LNCaP clone FGC (cell line): ENCODE results near the gene KAZALD1.
A peak's percentile ranks its signal among the peaks of the same experiment; 100 is the strongest.

Experiments used
- DNase-seq: peaks from one replicate; pipeline ENCODE4 v3.0.0-alpha.2; 2011; ENCODE audit warnings: low read depth
- H3K4me3 ChIP-seq: 2 replicates; pipeline ENCODE4 v1.5.1; 2011; ENCODE audit warnings: mild to moderate bottlenecking, low read depth, low read length, control low read depth
- TF ChIP-seq, protein P1 (sequence below): IDR thresholded peaks from 2 replicates; pipeline ENCODE4 v1.5.1; 2012; ENCODE audit warnings: mild to moderate bottlenecking; ENCODE audit not compliant: control insufficient read depth, insufficient read depth; ENCODE audit errors: extremely low read depth

Gene KAZALD1

GRCh38 chr10:101035916-101036702, 25.7 kb upstream of the KAZALD1 start:
- H3K4me3 ChIP-seq = no peak overlapping the region
- TF ChIP-seq, protein P1, sequence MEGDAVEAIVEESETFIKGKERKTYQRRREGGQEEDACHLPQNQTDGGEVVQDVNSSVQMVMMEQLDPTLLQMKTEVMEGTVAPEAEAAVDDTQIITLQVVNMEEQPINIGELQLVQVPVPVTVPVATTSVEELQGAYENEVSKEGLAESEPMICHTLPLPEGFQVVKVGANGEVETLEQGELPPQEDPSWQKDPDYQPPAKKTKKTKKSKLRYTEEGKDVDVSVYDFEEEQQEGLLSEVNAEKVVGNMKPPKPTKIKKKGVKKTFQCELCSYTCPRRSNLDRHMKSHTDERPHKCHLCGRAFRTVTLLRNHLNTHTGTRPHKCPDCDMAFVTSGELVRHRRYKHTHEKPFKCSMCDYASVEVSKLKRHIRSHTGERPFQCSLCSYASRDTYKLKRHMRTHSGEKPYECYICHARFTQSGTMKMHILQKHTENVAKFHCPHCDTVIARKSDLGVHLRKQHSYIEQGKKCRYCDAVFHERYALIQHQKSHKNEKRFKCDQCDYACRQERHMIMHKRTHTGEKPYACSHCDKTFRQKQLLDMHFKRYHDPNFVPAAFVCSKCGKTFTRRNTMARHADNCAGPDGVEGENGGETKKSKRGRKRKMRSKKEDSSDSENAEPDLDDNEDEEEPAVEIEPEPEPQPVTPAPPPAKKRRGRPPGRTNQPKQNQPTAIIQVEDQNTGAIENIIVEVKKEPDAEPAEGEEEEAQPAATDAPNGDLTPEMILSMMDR = no peak
- DNase-seq = no peak

- TF ChIP-seq, protein P1 = no peak
- no peak overlapping the region for H3K4me3 ChIP-seq
- DNase-seq = no peak
Measured at GRCh38 chr10:101036726-101037125, 25.1 kb upstream of the KAZALD1 start.

DNA sequence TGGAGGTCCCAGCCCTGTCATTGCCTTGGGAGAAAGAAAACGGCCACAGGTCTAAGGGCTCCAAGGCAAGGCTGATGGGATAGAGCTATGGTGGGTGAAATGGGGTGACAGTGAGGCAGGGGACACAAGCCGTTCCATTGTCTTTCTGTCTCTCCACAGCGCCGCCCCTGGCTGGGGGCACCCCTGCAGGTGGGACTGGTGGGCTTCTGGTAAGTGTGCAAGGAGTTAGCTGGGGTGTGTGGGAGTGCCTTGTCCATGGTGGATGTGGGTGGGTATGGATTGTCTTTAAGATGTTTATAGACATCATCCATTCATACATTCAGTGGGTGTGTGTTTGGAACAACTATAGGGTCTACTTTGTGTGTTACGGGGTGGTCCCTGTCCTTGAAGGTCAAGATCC, 23.3 kb upstream of the KAZALD1 start:
- DNase-seq = no peak
- TF ChIP-seq, protein P1 = no peak
- H3K4me3 ChIP-seq = no peak overlapping the region

DNA sequence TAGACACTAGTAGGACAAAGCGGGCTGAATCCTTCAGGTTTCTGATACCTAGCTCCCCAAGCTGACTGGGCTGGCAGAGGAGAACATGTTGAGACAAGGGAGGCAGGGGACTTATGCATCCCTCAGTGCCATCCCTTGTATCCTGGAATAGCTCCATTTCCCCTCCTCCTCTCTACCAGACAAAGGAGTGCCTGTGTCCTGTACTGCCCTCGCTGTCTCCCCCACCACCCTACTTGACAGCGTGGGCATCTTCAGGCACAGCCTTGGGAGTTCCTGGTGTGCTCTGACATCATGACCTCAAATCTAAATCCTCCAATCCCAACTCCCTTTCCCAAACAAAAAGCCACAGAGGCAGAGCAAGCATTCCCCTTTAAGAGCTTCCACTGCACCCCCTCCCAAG, 21.7 kb upstream of the KAZALD1 start:
- DNase-seq = no peak
- TF ChIP-seq, protein P1 = no peak
- H3K4me3 ChIP-seq = no peak overlapping the region

DNA sequence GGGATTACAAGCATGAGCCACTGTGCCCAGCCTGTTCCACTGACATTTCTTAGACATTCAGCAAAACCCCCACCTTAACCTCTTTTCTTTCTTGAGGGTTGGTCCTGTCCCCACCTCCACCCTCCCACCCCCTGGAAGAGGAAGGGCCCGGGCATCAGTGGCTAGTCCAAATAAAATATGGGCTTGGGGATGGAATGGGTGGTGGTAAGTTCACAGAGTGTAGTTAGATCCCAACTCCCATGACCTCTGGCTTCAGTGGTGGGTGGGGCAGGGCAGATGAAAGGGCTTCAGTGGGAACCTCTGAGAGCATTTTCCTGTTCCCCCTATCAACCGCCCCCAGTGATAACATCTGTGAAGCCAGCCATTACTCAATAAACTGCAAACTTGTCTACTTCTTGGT, 20.9 kb upstream of the KAZALD1 start:
- TF ChIP-seq, protein P1 = no peak
- DNase-seq = no peak
- H3K4me3 ChIP-seq = no peak overlapping the region

- DNase-seq = no peak
- TF ChIP-seq, protein P1 = peak; percentile 69
- no peak overlapping the region for H3K4me3 ChIP-seq
Measured at GRCh38 chr10:101041252-101041761, 20.5 kb upstream of the KAZALD1 start.
